Astrocyte (in vitro differentiated cells and primary cell): ENCODE results near the gene INHBB.

Experiments
- CTCF ChIP-seq: IDR thresholded peaks from 2 replicates; pipeline ENCODE4 v1.5.1; 2011; ENCODE audit warnings: low read depth, mild to moderate bottlenecking, inconsistent platforms, low read length, moderate library complexity; ENCODE audit not compliant: insufficient read depth
- EZH2 ChIP-seq: IDR thresholded peaks from 2 replicates; pipeline ENCODE4 v1.6.1; 2012; ENCODE audit warnings: mild to moderate bottlenecking, low read length, inconsistent platforms; ENCODE audit not compliant: insufficient read depth

GRCh38 chr2:120310136-120310535 is 35.8 kb upstream of the INHBB start:
- TF ChIP-seq CTCF (no peak), EZH2 (no peak)
